Measurements from ENCODE around the gene FAR1.

FAR1 gene

DNA sequence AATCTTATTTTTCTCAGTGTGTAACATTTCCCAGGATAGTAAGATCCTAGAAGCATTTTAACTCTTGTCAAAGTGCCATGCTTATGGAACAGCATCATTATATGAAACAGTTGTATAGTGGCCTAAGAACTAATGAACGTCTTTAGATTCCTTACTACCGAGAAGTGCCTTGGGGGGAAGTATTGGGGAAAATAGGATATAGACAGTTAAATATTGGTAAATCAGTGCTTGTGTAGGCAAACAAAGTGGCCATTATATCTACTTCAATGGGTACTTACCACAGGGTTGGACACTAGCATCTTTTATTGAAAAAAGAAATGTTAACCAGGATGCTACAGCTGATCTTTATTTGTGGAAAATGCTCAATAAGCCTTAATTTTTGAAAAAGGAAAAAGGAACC is 11.3 kb downstream of the FAR1 start:
- TF ChIP-seq SUZ12 (IDR thresholded peaks at IDR 0.05) (no peak), ZNF384 (IDR thresholded peaks at IDR 0.05) (no peak), FOXA1 (IDR thresholded peaks at IDR 0.05) (no peak), L3MBTL2 (conservative IDR thresholded peaks at IDR 0.05) (no peak), HDGF (IDR thresholded peaks at IDR 0.05; ENCODE audit: borderline replicate concordance) (no peak), FOXK2 (IDR thresholded peaks at IDR 0.05) (no peak), SP1 (IDR thresholded peaks at IDR 0.05) (no peak), FOXM1 (IDR thresholded peaks at IDR 0.05; ENCODE audit: borderline replicate concordance) (no peak), NFRKB (IDR thresholded peaks at IDR 0.05) (no peak), LEF1 (IDR thresholded peaks at IDR 0.05; ENCODE audit: borderline replicate concordance) (no peak), TARDBP (IDR thresholded peaks at IDR 0.05) (no peak)
- TF ChIP-seq, protein P1, sequence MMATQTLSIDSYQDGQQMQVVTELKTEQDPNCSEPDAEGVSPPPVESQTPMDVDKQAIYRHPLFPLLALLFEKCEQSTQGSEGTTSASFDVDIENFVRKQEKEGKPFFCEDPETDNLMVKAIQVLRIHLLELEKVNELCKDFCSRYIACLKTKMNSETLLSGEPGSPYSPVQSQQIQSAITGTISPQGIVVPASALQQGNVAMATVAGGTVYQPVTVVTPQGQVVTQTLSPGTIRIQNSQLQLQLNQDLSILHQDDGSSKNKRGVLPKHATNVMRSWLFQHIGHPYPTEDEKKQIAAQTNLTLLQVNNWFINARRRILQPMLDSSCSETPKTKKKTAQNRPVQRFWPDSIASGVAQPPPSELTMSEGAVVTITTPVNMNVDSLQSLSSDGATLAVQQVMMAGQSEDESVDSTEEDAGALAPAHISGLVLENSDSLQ (IDR thresholded peaks at IDR 0.05): no peak
- ChIA-PET POLR2A (no interaction called here), CTCF (no interaction called here)
- no peak for DNase-seq (ENCODE audit: extremely low spot score)

GRCh38 chr11:13680501-13681264 is 12.2 kb downstream of the FAR1 start:
- ChIA-PET CTCF (no interaction called here), POLR2A (no interaction called here)
- no peak for DNase-seq (ENCODE audit: extremely low spot score)
- TF ChIP-seq TARDBP (IDR thresholded peaks at IDR 0.05) (no peak), SUZ12 (IDR thresholded peaks at IDR 0.05) (no peak), CTBP1 (IDR thresholded peaks at IDR 0.05; ENCODE audit: borderline replicate concordance) (no peak), NFRKB (IDR thresholded peaks at IDR 0.05) (no peak), LEF1 (IDR thresholded peaks at IDR 0.05; ENCODE audit: borderline replicate concordance) (no peak), SP1 (IDR thresholded peaks at IDR 0.05) (no peak), FOXM1 (IDR thresholded peaks at IDR 0.05; ENCODE audit: borderline replicate concordance) (no peak), ARNT (IDR thresholded peaks at IDR 0.05) (no peak), FOXK2 (IDR thresholded peaks at IDR 0.05) (no peak)

DNA sequence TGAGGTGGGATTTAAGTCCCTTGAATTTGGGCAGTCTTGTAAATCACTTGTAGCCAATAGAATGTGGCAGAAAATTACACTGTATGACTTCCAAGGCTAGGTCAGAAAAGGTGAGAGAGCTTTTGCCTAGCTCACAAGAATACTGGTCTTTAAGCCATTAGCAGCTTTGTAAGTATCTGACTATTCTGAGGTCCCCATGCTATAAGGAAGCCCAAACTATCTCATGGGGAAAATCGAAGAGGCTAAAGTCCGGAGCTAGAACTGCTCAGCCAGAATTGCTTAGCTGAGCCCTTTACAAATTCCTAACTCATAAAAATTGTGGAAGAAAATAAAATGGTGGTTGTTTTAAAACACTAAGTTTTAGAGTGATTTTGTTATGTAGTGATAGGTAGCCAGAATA is 13.0 kb downstream of the FAR1 start:
- TF ChIP-seq L3MBTL2 (conservative IDR thresholded peaks at IDR 0.05): no peak
- no peak for TF ChIP-seq FOXA1 (IDR thresholded peaks at IDR 0.05)
- TF ChIP-seq BHLHE40 (IDR thresholded peaks at IDR 0.05; ENCODE audit: borderline replicate concordance): no peak
- no peak for TF ChIP-seq CTBP1 (IDR thresholded peaks at IDR 0.05; ENCODE audit: borderline replicate concordance)
- no peak for TF ChIP-seq FOXM1 (IDR thresholded peaks at IDR 0.05; ENCODE audit: borderline replicate concordance)
- no peak for TF ChIP-seq SUZ12 (IDR thresholded peaks at IDR 0.05)
- TF ChIP-seq HDGF (IDR thresholded peaks at IDR 0.05; ENCODE audit: borderline replicate concordance): no peak
- TF ChIP-seq ELF4 (IDR thresholded peaks at IDR 0.05): no peak
- no peak for TF ChIP-seq TARDBP (IDR thresholded peaks at IDR 0.05)
- TF ChIP-seq ARNT (IDR thresholded peaks at IDR 0.05): no peak
- no peak for TF ChIP-seq ZNF384 (IDR thresholded peaks at IDR 0.05)
- TF ChIP-seq LEF1 (IDR thresholded peaks at IDR 0.05; ENCODE audit: borderline replicate concordance): no peak
- no peak for TF ChIP-seq SP1 (IDR thresholded peaks at IDR 0.05)
- TF ChIP-seq, protein P1 (IDR thresholded peaks at IDR 0.05): no peak
- TF ChIP-seq FOXK2 (IDR thresholded peaks at IDR 0.05): no peak
- no peak for TF ChIP-seq NFRKB (IDR thresholded peaks at IDR 0.05)
- ChIA-PET CTCF (no interaction called here), POLR2A (interaction anchor here (0.7 kb wide), 1 partner anchor 219 kb away, joined by 3 read pairs; the partner anchor contains the start of gene BTBD10)
- DNase-seq (ENCODE audit: extremely low spot score): no peak

DNA sequence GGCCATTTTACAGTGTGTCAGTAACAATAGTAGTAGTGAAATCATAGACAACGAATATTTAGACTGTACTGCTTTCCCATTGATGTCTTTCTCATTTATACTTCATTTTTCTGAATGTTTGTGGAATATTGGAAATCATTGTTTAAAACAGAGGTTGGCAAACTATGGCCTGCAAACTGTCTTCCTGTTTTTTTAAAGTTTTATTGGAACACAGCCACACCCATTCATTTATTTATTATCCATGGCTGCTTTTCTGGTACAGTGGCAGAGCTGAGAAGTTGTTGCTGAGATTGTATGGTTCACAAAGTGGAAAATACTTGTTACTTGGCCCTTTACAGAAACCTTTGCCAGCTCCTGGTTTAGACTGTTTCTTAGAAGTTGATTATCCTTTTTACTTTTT is 13.7 kb downstream of the FAR1 start:
- POLR2A ChIA-PET: no interaction called here
- CTCF ChIA-PET: no interaction called here
- TF ChIP-seq SUZ12 (IDR thresholded peaks at IDR 0.05) (no peak), BHLHE40 (IDR thresholded peaks at IDR 0.05; ENCODE audit: borderline replicate concordance) (no peak), NFRKB (IDR thresholded peaks at IDR 0.05) (no peak), ARNT (IDR thresholded peaks at IDR 0.05) (no peak), TARDBP (IDR thresholded peaks at IDR 0.05) (no peak), L3MBTL2 (conservative IDR thresholded peaks at IDR 0.05) (no peak), ELF4 (IDR thresholded peaks at IDR 0.05) (no peak), LEF1 (IDR thresholded peaks at IDR 0.05; ENCODE audit: borderline replicate concordance) (no peak), HDGF (IDR thresholded peaks at IDR 0.05; ENCODE audit: borderline replicate concordance) (no peak), CTBP1 (IDR thresholded peaks at IDR 0.05; ENCODE audit: borderline replicate concordance) (no peak), FOXM1 (IDR thresholded peaks at IDR 0.05; ENCODE audit: borderline replicate concordance) (no peak), ZNF384 (IDR thresholded peaks at IDR 0.05) (no peak), SP1 (IDR thresholded peaks at IDR 0.05) (no peak), FOXA1 (IDR thresholded peaks at IDR 0.05) (no peak), FOXK2 (IDR thresholded peaks at IDR 0.05) (no peak)
- TF ChIP-seq, protein P1 (IDR thresholded peaks at IDR 0.05): no peak
- DNase-seq (ENCODE audit: extremely low spot score): no peak

DNA sequence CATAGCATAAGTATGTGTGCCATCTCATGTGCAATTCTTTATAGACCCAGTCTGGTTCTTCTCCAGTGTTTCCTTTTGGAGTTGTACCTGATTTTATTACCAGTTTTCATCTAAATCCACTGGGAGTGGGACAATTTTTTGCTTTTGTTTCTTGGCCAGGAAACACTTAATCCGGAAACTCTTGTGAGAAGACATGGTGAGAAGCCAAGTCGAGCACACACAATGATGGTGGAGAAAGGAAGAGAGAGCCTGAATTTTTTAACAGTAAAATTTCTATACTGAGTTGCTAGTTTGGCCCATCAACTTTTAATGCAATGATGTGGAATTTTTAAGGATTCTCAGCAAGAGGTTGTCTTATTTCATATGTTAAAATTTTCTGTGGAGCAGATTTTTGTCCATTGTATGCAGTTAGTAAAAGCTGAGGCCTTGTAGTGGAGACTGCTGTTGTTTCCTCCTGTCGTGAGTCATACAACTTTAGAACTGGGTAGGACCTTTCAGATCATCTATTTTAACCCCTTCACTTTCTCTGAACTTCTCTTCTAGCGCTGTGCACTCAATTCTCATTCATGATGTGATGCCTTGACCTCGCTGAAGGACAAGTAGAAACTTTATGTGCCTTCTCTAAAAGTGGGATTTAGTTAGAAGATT is 17.1 kb downstream of the FAR1 start:
- ChIA-PET POLR2A (no interaction called here), CTCF (no interaction called here)

More for the DNA sequence above, 17.1 kb downstream of the FAR1 start:
- no peak for TF ChIP-seq NFRKB (IDR thresholded peaks at IDR 0.05)
- no peak for TF ChIP-seq TARDBP (IDR thresholded peaks at IDR 0.05)
- TF ChIP-seq FOXA1 (IDR thresholded peaks at IDR 0.05): no peak
- TF ChIP-seq, protein P1 (IDR thresholded peaks at IDR 0.05): no peak
- TF ChIP-seq SUZ12 (IDR thresholded peaks at IDR 0.05): no peak
- TF ChIP-seq BHLHE40 (IDR thresholded peaks at IDR 0.05; ENCODE audit: borderline replicate concordance): no peak
- TF ChIP-seq FOXK2 (IDR thresholded peaks at IDR 0.05): no peak
- no peak for TF ChIP-seq LEF1 (IDR thresholded peaks at IDR 0.05; ENCODE audit: borderline replicate concordance)
- TF ChIP-seq SP1 (IDR thresholded peaks at IDR 0.05): no peak
- TF ChIP-seq ZNF384 (IDR thresholded peaks at IDR 0.05): no peak
- no peak for TF ChIP-seq HDGF (IDR thresholded peaks at IDR 0.05; ENCODE audit: borderline replicate concordance)
- no peak for TF ChIP-seq FOXM1 (IDR thresholded peaks at IDR 0.05; ENCODE audit: borderline replicate concordance)
- DNase-seq (ENCODE audit: extremely low spot score): no peak

Data from HEK293T (cell line).